ENCODE results near the gene CENATAC.

The CENATAC gene

GRCh38 chr11:118957968-118958367 is 40.0 kb upstream of the CENATAC start:
- Histone ChIP-seq H3K9me3 (ENCODE audit: control insufficient read depth, insufficient read depth, low read length) (no peaks in the 10 kb centered on the region), H3K9me2 (replicated peaks; ENCODE audit: control insufficient read depth, low read length) (no peaks in the 10 kb centered on the region), H3K4me1 (ENCODE audit: control insufficient read depth, low read length) (no peaks in the 10 kb centered on the region), H3F3A (ENCODE audit: control insufficient read depth, insufficient read depth) (no peaks in the 10 kb centered on the region), H4K20me1 (ENCODE audit: control insufficient read depth, insufficient read depth, low read depth, low read length) (no peaks in the 10 kb centered on the region), H3K27ac (ENCODE audit: low read depth, low read length) (no peak overlapping the region), H3K4me3 (ENCODE audit: low read length) (no peak overlapping the region), H3K27me3 (ENCODE audit: control insufficient read depth, low read length) (peaks cover 19% of the 10 kb centered on the region), H3K36me3 (ENCODE audit: control insufficient read depth, low read length) (no peaks in the 10 kb centered on the region), H3K79me2 (ENCODE audit: control insufficient read depth, low read length) (no peaks in the 10 kb centered on the region), H3K4me2 (ENCODE audit: low read length) (no peak overlapping the region)
- TF ChIP-seq EZH2phosphoT487 (IDR thresholded peaks at IDR 0.05; ENCODE audit: borderline replicate concordance, low read length), result no peak
- TF ChIP-seq, protein P1, sequence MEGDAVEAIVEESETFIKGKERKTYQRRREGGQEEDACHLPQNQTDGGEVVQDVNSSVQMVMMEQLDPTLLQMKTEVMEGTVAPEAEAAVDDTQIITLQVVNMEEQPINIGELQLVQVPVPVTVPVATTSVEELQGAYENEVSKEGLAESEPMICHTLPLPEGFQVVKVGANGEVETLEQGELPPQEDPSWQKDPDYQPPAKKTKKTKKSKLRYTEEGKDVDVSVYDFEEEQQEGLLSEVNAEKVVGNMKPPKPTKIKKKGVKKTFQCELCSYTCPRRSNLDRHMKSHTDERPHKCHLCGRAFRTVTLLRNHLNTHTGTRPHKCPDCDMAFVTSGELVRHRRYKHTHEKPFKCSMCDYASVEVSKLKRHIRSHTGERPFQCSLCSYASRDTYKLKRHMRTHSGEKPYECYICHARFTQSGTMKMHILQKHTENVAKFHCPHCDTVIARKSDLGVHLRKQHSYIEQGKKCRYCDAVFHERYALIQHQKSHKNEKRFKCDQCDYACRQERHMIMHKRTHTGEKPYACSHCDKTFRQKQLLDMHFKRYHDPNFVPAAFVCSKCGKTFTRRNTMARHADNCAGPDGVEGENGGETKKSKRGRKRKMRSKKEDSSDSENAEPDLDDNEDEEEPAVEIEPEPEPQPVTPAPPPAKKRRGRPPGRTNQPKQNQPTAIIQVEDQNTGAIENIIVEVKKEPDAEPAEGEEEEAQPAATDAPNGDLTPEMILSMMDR (IDR thresholded peaks at IDR 0.05; ENCODE audit: low read depth, low read length, poor library complexity, severe bottlenecking), result no peak

DNA sequence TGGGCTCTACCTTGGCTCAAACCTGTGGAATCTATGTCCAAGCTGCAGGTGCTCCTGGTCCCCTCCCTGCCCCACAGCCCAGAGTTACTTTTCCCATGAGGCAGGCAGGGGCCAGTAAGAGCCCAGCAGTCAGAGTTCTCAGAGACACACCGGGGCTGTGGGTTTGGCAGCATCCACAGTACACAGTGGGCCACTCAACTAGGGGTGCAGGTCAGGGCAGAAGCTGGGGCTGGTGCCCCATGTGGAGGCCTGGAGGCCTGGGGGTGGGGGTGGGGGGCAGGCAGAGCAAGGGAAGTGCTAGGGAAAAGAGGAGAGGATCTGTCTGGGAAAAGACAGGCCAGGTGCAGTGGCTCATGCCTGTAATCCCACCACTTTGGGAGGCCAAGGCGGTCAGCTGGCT is 39.4 kb upstream of the CENATAC start:
- Histone ChIP-seq H4K20me1 (ENCODE audit: control insufficient read depth, insufficient read depth, low read depth, low read length) (no peaks in the 10 kb centered on the region), H3K27ac (ENCODE audit: low read depth, low read length) (no peak overlapping the region), H3K9me2 (replicated peaks; ENCODE audit: control insufficient read depth, low read length) (no peaks in the 10 kb centered on the region), H3K4me1 (ENCODE audit: control insufficient read depth, low read length) (no peaks in the 10 kb centered on the region), H3K36me3 (ENCODE audit: control insufficient read depth, low read length) (no peaks in the 10 kb centered on the region), H3K27me3 (ENCODE audit: control insufficient read depth, low read length) (peaks cover 15% of the 10 kb centered on the region; the same call in 1 of the 2 replicates), H3K9me3 (ENCODE audit: control insufficient read depth, insufficient read depth, low read length) (no peaks in the 10 kb centered on the region), H3F3A (ENCODE audit: control insufficient read depth, insufficient read depth) (no peaks in the 10 kb centered on the region), H3K79me2 (ENCODE audit: control insufficient read depth, low read length) (no peaks in the 10 kb centered on the region), H3K4me3 (ENCODE audit: low read length) (no peak overlapping the region), H3K4me2 (ENCODE audit: low read length) (no peak overlapping the region)
- TF ChIP-seq EZH2phosphoT487 (IDR thresholded peaks at IDR 0.05; ENCODE audit: borderline replicate concordance, low read length), result no peak
- TF ChIP-seq, protein P1 (IDR thresholded peaks at IDR 0.05; ENCODE audit: low read depth, low read length, poor library complexity, severe bottlenecking), result no peak

GRCh38 chr11:118961189-118961588 is 36.7 kb upstream of the CENATAC start:
- Histone ChIP-seq H3K27ac (ENCODE audit: low read depth, low read length) (no peak overlapping the region), H3K9me3 (ENCODE audit: control insufficient read depth, insufficient read depth, low read length) (no peaks in the 10 kb centered on the region), H3K9me2 (replicated peaks; ENCODE audit: control insufficient read depth, low read length) (no peaks in the 10 kb centered on the region), H3K27me3 (ENCODE audit: control insufficient read depth, low read length) (0 out of 2 replicates have a peak, but pooled peaks cover 3% of the 10 kb centered on the region), H3K4me3 (ENCODE audit: low read length) (no peak overlapping the region), H3K4me1 (ENCODE audit: control insufficient read depth, low read length) (peaks cover 9% of the 10 kb centered on the region), H3K79me2 (ENCODE audit: control insufficient read depth, low read length) (no peaks in the 10 kb centered on the region), H3K36me3 (ENCODE audit: control insufficient read depth, low read length) (no peaks in the 10 kb centered on the region), H3F3A (ENCODE audit: control insufficient read depth, insufficient read depth) (no peaks in the 10 kb centered on the region), H4K20me1 (ENCODE audit: control insufficient read depth, insufficient read depth, low read depth, low read length) (no peaks in the 10 kb centered on the region), H3K4me2 (ENCODE audit: low read length) (no peak overlapping the region)
- TF ChIP-seq, protein P1 (IDR thresholded peaks at IDR 0.05; ENCODE audit: low read depth, low read length, poor library complexity, severe bottlenecking), result no peak
- TF ChIP-seq EZH2phosphoT487 (IDR thresholded peaks at IDR 0.05; ENCODE audit: borderline replicate concordance, low read length), result no peak

Measured in DOHH2 (cell line).